ENCODE results near the gene KCNQ1.

DNA sequence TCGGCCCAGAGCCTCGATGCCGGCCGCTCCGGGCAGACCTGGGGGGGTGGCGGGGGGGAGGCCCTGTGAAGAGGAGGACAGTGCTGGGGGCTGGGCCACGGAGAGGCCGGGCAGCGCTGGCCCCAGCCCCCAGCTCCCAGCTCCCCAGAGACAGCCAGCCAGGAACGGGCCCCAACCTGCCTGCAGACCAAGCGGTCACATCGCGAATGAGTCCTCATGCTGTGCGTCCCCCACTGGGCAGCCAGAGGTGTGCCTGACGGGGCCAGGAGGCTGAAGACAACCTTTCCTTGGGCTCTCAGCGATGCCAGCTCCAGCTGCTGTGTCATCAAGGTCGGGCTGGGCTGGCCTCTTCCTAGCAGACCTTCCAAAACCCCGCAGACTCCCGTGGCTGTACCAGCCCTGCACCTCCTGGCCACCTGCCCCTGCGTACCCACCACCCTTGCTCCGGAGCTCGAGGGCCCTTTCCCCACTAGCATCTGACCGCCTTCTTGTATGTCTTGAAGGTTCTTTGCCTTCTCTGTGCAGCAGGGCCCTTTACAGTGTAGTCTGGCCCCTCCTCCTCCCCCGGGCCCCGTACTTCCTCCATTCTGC, 352.4 kb downstream of the KCNQ1 start:
- TF ChIP-seq, protein P1, sequence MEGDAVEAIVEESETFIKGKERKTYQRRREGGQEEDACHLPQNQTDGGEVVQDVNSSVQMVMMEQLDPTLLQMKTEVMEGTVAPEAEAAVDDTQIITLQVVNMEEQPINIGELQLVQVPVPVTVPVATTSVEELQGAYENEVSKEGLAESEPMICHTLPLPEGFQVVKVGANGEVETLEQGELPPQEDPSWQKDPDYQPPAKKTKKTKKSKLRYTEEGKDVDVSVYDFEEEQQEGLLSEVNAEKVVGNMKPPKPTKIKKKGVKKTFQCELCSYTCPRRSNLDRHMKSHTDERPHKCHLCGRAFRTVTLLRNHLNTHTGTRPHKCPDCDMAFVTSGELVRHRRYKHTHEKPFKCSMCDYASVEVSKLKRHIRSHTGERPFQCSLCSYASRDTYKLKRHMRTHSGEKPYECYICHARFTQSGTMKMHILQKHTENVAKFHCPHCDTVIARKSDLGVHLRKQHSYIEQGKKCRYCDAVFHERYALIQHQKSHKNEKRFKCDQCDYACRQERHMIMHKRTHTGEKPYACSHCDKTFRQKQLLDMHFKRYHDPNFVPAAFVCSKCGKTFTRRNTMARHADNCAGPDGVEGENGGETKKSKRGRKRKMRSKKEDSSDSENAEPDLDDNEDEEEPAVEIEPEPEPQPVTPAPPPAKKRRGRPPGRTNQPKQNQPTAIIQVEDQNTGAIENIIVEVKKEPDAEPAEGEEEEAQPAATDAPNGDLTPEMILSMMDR (IDR thresholded peaks at IDR 0.05; ENCODE audit: low read length) = no peak
- no peak for TF ChIP-seq EZH2 (IDR thresholded peaks at IDR 0.05; ENCODE audit: borderline replicate concordance, low read length)
